Renal pelvis (tissue), 4 donors: ENCODE results near the gene MRPS34. TPM values are rescaled to one million over a fixed set of nuclear protein-coding genes. Genes with fewer than 3 reads are reported as not detected.

ENCODE experiments used
- DNase-seq: peaks from one replicate; pipeline ENCODE4 v3.0.0-alpha.2; 2013
- polyA plus RNA-seq, 3 donors: library from polyadenylated mRNA; unstranded; fragments of 120-200 nt; gene quantifications; one replicate each; pipeline ENCODE4 v1.2.1, GENCODE V29; 2013; ENCODE audit not compliant: insufficient read length in 3 of 3

MRPS34 gene
- polyA plus RNA-seq, 3 donors: 71.9 to 98.1 (median 83.5) TPM

GRCh38 chr16:1761751-1762150 lies 11.2 kb downstream of the MRPS34 start:
- DNase-seq: no peak

- no peak for DNase-seq
Measured at GRCh38 chr16:1760911-1761310, 12.0 kb downstream of the MRPS34 start.

GRCh38 chr16:1759511-1759910 lies 13.4 kb downstream of the MRPS34 start:
- DNase-seq: no peak

- DNase-seq: no peak
Measured at GRCh38 chr16:1758923-1759322, 14.0 kb downstream of the MRPS34 start.

- no peak for DNase-seq
Measured at GRCh38 chr16:1757714-1758461, 15.0 kb downstream of the MRPS34 start.

- no peak for DNase-seq
Measured at GRCh38 chr16:1754204-1754603, 18.7 kb downstream of the MRPS34 start.

GRCh38 chr16:1752853-1753252 lies 20.1 kb downstream of the MRPS34 start:
- no peak for DNase-seq

GRCh38 chr16:1751946-1752345 lies 21.0 kb downstream of the MRPS34 start:
- no peak for DNase-seq

GRCh38 chr16:1749152-1750117 lies 23.5 kb downstream of the MRPS34 start:
- DNase-seq: no peak

GRCh38 chr16:1747934-1748333 lies 25.0 kb downstream of the MRPS34 start:
- DNase-seq: no peak

GRCh38 chr16:1746693-1747195 lies 26.2 kb downstream of the MRPS34 start:
- DNase-seq: no peak

- no peak for DNase-seq
Measured at GRCh38 chr16:1745900-1746692, 26.8 kb downstream of the MRPS34 start.

GRCh38 chr16:1745181-1745899 lies 27.6 kb downstream of the MRPS34 start:
- no peak for DNase-seq

GRCh38 chr16:1744338-1744840 lies 28.5 kb downstream of the MRPS34 start:
- no peak for DNase-seq

GRCh38 chr16:1743376-1744337 lies 29.3 kb downstream of the MRPS34 start:
- DNase-seq: no peak

GRCh38 chr16:1741553-1742165 lies 31.3 kb downstream of the MRPS34 start:
- DNase-seq: no peak

GRCh38 chr16:1740781-1741490 lies 32.0 kb downstream of the MRPS34 start:
- no peak for DNase-seq

- DNase-seq: no peak
Measured at GRCh38 chr16:1740234-1740633, 32.7 kb downstream of the MRPS34 start.

- no peak for DNase-seq
Measured at GRCh38 chr16:1734816-1735215, 38.1 kb downstream of the MRPS34 start.
